SU-DHL-6 (cell line): ENCODE data around the gene ALDOC.

Experiments used
- H2AFZ ChIP-seq: fragments of 200-600 bp; sonication (generic); 2 replicates; pipeline ENCODE4 v1.6.1; 2014; ENCODE audit warnings: low read depth, mild to moderate bottlenecking, moderate library complexity, mixed read lengths, antibody characterized with exemption, low read length; ENCODE audit not compliant: severe bottlenecking
- H3F3A ChIP-seq: fragments of 200-600 bp; shearing (Covaris generic); 2 replicates; pipeline ENCODE4 v1.6.0; 2016; ENCODE audit warnings: antibody characterized with exemption, mild to moderate bottlenecking; ENCODE audit not compliant: insufficient read depth
- H3K27ac ChIP-seq: fragments of 200-600 bp; sonication (generic); 2 replicates; pipeline ENCODE4 v1.5.1; 2016; ENCODE audit warnings: low read depth, mild to moderate bottlenecking, low read length, moderate library complexity, mixed read lengths
- H3K27me3 ChIP-seq: fragments of 200-600 bp; sonication (generic), shearing (Covaris generic); 2 replicates; pipeline ENCODE4 v1.6.0; 2014; ENCODE audit warnings: mild to moderate bottlenecking, low read length
- H3K36me3 ChIP-seq: fragments of 200-600 bp; sonication (generic); 2 replicates; pipeline ENCODE4 v1.6.1; 2014; ENCODE audit warnings: mild to moderate bottlenecking, low read length, mixed read lengths
- H3K4me2 ChIP-seq: fragments of 300-600, 200-600 bp; shearing (Covaris generic), sonication (generic); 2 replicates; pipeline ENCODE4 v1.6.0; 2014; ENCODE audit warnings: low read length, low read depth, mild to moderate bottlenecking; ENCODE audit not compliant: poor library complexity, severe bottlenecking
- H3K4me3 ChIP-seq: fragments of 200-600 bp; sonication (generic); 2 replicates; pipeline ENCODE4 v1.5.1; 2014; ENCODE audit warnings: antibody characterized with exemption, low read length, mild to moderate bottlenecking, mixed read lengths; ENCODE audit not compliant: insufficient read depth, poor library complexity, severe bottlenecking
- H3K79me2 ChIP-seq: fragments of 200-600 bp; sonication (generic); 2 replicates; pipeline ENCODE4 v1.6.1; 2014; ENCODE audit warnings: mild to moderate bottlenecking, low read length, moderate library complexity; ENCODE audit not compliant: insufficient read depth
- H3K9ac ChIP-seq: fragments of 200-600 bp; sonication (generic); 2 replicates; pipeline ENCODE4 v1.7.0; 2014; ENCODE audit warnings: mild to moderate bottlenecking, low read length
- H3K9me2 ChIP-seq: fragments of 200-600 bp; sonication (generic); replicated peaks from 2 replicates; pipeline ENCODE4 v1.6.1; 2014; ENCODE audit warnings: low read length; ENCODE audit not compliant: insufficient read depth
- H3K9me3 ChIP-seq: fragments of 200-600 bp; sonication (generic); 2 replicates; pipeline ENCODE4 v1.6.1; 2014; ENCODE audit warnings: low read length, mixed read lengths; ENCODE audit not compliant: insufficient read depth
- H4K20me1 ChIP-seq: fragments of 200-600 bp; sonication (generic); 2 replicates; pipeline ENCODE4 v1.6.1; 2014; ENCODE audit warnings: low read depth, mild to moderate bottlenecking, antibody characterized with exemption, low read length, moderate library complexity, mixed read lengths
- CTCF ChIP-seq: fragments of 200-600 bp; sonication (generic); IDR thresholded peaks from one replicate; pipeline ENCODE4 v1.5.1; 2017; ENCODE audit warnings: antibody characterized with exemption, mild to moderate bottlenecking, low read length, moderate library complexity; ENCODE audit not compliant: insufficient read depth, poor library complexity, severe bottlenecking
- EZH2phosphoT487 ChIP-seq: fragments of 200-600 bp; sonication (generic), shearing (Covaris generic); conservative IDR thresholded peaks from 2 replicates; pipeline ENCODE4 v1.6.1; 2018; ENCODE audit warnings: mild to moderate bottlenecking, antibody characterized with exemption, low read length, moderate library complexity, mixed read lengths

ALDOC gene

GRCh38 chr17:28536532-28537218, 40.0 kb downstream of the ALDOC start:
- Histone ChIP-seq H2AFZ (no peak overlapping the region), H3K9me2 (no peaks in the 10 kb centered on the region), H3K9ac (no peak overlapping the region), H3F3A (no peaks in the 10 kb centered on the region), H3K79me2 (no peaks in the 10 kb centered on the region), H3K4me2 (no peak overlapping the region), H3K27me3 (no peaks in the 10 kb centered on the region), H3K4me3 (no peak overlapping the region), H3K9me3 (no peaks in the 10 kb centered on the region), H3K27ac (no peak overlapping the region), H4K20me1 (no peaks in the 10 kb centered on the region), H3K36me3 (no peaks in the 10 kb centered on the region)
- TF ChIP-seq EZH2phosphoT487, result no peak
- no peak for TF ChIP-seq CTCF

GRCh38 chr17:28534740-28535375, 41.8 kb downstream of the ALDOC start:
- Histone ChIP-seq H3K27ac (no peak overlapping the region), H3K79me2 (no peaks in the 10 kb centered on the region), H3K9ac (no peak overlapping the region), H3F3A (no peaks in the 10 kb centered on the region), H3K9me2 (no peaks in the 10 kb centered on the region), H3K4me2 (no peak overlapping the region), H2AFZ (no peak overlapping the region), H3K9me3 (no peaks in the 10 kb centered on the region), H3K27me3 (no peaks in the 10 kb centered on the region), H4K20me1 (no peaks in the 10 kb centered on the region), H3K4me3 (no peak overlapping the region), H3K36me3 (no peaks in the 10 kb centered on the region)
- TF ChIP-seq EZH2phosphoT487 (no peak), CTCF (no peak)

GRCh38 chr17:28533091-28533807, 43.4 kb downstream of the ALDOC start:
- no peak overlapping the region for H2AFZ ChIP-seq
- H3K36me3 ChIP-seq, result no peaks in the 10 kb centered on the region
- no peak overlapping the region for H3K9ac ChIP-seq
- H3K4me2 ChIP-seq, result no peak overlapping the region
- no peaks in the 10 kb centered on the region for H3K27me3 ChIP-seq
- no peaks in the 10 kb centered on the region for H3K9me3 ChIP-seq
- no peak overlapping the region for H3K27ac ChIP-seq
- H3K9me2 ChIP-seq, result no peaks in the 10 kb centered on the region
- H3K4me3 ChIP-seq, result no peak overlapping the region
- H4K20me1 ChIP-seq, result no peaks in the 10 kb centered on the region
- no peak for TF ChIP-seq CTCF
- no peak for TF ChIP-seq EZH2phosphoT487
- no peaks in the 10 kb centered on the region for H3K79me2 ChIP-seq
- no peaks in the 10 kb centered on the region for H3F3A ChIP-seq
